NCI-H1092 treated with DMSO at 0.1 percent for 48 hours (cell line): ENCODE measurements around the gene PRDM16.

Source experiments
- DNase-seq: peaks from one replicate; lab custom pipeline; 2025; lab: John Stamatoyannopoulos, UW

PRDM16 gene

GRCh38 chr1:3069491-3070308, 697 bp downstream of the PRDM16 start:
- peak; percentile 36 for DNase-seq

GRCh38 chr1:3070309-3070643, 1.3 kb downstream of the PRDM16 start:
- DNase-seq: no peak

DNA sequence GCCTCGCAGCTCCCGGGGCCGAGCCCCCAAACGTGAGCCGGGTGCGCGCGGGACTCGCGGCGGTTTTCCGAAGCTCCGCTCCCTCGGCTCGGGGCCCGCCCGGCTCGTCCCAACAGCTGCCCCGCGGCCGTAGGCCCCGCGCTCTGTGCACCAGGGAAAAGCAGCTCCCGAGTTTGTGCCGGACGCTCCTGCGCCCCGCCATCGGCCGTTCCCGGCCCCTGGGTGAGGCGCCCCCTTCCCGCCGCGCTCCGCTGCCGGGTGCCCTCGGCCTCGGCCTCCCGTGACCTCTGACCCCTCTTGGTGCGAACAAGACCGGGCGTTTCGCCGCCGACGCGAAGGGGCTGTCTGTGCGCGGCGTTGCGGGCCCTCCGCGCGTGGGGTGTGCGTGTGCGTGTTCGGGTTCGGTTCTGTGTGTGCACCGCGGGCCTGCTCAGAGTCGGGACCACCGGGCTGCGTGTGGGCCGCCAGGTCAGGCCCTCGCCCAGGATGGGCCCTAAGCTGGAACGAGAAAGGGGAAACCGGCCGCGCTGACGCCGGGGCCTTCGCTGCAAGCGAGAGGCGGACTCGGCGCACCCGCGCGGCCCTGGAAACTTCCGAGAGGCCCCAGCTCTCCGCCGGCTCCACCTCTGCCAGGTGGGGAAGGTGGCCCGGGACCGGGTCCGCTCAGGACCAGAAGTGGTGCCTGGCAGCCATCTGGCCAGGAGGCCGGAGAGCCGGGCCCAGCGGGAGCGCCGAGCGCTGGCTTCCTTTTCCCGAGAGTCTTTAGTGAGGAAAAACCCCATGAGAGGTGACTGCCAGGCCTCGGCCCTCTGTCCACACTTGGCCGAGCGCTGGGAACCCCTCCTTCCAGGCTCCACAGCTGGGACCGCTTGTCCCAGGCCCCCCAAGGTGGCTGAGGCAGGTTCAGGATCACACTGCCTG, 1.9 kb downstream of the PRDM16 start:
- DNase-seq: no peak

- no peak for DNase-seq
These were observed 2.8 kb downstream of the PRDM16 start for GRCh38 chr1:3071565-3072390.

- no peak for DNase-seq
These were observed 3.6 kb downstream of the PRDM16 start for GRCh38 chr1:3072391-3073185.

DNA sequence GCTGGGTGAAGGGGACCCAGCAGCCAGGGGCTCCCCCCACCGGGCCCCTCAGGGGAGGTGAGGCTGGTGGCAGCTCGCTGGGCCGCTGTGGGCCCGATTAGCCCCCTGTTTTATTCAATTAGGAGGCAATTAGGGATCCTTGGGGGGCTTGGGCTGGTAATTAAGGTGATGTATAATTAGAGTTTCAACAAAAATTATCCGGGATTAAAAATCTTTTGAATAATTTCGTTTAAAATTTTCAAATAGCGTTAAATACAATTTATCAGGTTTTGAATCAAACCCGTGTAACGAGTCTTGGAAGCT, 4.1 kb downstream of the PRDM16 start:
- no peak for DNase-seq

GRCh38 chr1:3073489-3074296, 4.7 kb downstream of the PRDM16 start:
- no peak for DNase-seq

DNA sequence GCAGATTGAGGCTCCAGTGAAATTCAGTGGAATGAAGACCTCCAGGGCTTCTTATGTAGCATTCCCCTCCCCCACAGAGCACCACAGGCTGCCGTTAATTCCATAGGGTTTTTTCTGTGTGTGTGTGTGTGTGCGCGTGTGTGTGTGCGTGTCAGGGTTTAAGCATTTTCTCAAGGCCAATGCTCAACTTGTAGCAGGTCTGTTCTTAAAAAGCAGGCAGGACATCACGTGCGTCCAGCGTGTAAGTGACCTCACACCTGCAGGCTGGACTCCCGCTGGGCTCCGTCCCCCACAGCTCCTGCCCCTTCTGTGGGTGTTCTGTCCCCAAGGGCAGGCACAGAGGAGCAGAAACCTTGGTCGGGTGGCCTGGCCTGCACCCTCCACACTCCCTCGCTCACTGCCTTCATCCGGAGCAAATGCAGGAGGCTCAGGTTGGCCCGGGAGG, 5.3 kb downstream of the PRDM16 start:
- no peak for DNase-seq

- no peak for DNase-seq
These were observed 5.8 kb downstream of the PRDM16 start for GRCh38 chr1:3074800-3075199.

DNA sequence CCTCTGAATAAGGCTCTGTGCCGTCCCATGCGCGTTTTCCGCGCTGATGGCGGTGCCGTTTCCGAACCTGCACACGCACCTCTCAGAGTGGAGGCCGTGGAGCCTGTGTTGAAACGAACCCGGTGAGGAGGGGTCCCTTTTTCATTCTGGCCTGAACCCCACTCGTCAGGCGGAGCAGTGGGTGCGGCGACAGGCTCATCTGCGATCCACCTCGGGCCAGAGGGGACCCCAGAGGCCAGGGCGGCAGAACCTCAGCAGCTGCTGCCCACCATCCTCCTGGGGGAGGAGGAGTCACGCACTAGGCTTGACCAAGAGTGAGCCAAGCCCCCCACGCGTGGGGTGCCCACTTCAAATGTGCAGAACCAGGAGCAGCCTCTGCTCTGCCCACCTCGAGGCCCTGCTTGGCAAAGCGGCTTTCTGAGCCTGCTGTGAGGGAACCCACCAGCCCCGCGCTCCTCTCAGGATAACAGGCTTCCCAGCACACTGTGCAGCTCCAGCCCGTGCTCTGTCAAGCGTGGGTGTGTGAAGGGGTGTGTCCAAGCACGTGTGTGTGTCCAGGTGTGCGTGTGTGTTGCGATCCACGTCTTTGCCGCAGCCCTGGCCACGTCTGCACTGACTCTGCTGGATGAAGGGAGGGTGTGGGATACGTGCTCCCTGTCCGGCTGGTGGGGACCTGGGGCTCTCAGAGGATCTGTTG, 6.8 kb downstream of the PRDM16 start:
- DNase-seq: no peak

GRCh38 chr1:3076363-3076740, 7.3 kb downstream of the PRDM16 start:
- DNase-seq: no peak

GRCh38 chr1:3077081-3077480, 8.1 kb downstream of the PRDM16 start:
- no peak for DNase-seq

- DNase-seq: no peak
These were observed 8.6 kb downstream of the PRDM16 start for GRCh38 chr1:3077561-3077960.

DNA sequence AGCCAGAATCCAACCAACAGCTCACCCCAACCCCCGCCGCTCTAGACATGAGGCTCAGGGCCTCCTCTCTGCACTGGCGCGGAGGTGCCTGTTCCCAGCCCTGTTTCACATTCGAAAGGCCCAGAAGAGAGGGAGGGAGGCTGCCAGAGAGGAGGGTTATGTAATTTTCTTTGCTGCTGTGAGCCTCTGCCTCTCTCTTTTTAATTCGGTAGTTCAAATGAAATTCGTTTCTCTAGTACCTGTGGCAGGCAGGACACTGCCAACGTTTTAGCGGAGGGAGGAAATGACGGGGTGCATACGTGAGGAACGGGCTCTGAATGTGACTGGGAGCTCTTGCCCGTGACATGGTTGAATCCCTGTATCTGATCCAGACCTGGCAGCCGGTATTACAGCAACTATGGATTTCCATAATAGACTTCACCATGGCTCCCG, 9.4 kb downstream of the PRDM16 start:
- no peak for DNase-seq

DNA sequence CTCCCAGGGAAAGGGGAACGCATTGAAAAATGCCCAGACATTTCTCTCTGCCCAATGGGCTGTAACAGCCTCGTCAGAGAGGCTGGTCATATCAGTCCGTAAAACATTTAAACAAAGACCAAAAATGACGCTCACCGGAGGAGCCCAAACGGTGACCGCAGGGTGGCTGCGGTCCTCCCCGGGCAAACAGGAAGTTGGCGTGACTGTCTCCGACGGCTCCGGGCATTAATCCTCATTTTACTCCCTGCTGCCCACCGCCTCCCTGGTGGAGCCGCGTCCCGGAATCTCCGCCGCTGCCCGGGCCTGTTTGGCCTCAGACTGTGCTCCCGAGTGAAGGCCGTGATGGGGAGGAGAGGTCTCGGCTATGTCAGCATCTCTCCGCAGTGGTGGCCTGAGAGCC, 9.9 kb downstream of the PRDM16 start:
- no peak for DNase-seq

DNA sequence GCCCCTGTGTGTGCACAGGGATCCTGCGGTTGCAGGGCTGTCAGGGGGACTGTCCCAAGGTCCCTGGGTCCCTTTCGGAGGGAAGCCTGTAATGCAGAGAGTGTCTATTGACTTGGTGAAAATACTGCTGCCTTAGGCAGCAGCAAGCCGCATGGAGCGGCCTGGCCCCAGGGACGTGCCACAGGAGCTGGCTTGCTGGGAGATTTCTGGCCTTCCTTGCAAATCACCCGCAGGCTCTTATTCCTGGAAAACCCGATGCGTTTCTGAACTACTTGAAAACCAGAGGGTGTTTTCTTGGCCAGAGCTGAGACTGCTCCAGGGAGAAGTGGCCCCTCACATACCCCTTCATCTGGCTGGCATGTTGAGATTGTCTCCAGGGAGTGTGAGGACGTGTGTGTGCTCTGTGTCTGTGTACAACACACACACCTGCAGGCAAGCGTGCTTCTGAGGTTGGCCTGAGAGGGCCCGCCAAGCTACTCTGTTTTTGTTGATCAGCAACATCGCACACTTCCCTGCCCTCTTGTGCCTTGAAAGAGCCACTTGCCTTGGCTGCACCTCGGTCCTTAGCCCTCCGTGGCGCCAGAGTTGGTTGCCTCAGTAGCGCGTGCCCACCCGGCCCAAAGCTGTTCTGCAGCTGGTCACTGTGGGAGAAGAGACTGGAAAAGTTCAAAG, 10.5 kb downstream of the PRDM16 start:
- DNase-seq: no peak

- DNase-seq: no peak
These were observed 11.3 kb downstream of the PRDM16 start for GRCh38 chr1:3080053-3080955.

DNA sequence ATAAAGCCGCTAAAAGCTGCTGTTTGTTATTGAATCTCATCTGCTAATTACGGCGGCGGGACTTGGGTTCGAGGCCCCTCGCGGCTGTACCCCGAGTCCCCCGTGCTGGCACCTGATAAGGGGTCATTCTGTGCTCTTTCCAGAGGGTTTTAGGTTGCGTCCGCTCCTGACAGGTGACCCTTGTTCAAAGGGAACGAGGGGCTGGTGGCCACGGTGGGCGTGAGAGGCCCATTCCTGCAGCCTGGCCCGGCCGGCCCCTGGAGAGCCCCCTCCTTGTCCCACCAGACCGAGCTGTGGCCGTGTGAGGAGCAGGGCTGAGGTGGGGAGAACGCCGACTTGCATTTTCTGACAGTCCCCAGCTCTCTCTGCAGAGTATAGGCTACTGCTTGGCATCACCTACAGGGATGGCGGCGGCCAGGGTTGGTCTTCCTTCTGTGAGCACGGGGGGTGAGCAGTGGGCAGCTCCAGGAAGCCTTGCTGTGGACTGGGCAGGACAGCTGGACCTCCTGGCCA, 12.2 kb downstream of the PRDM16 start:
- no peak for DNase-seq
